ENCODE data around the gene CHMP4B.
A peak's percentile ranks its signal among the peaks of the same experiment; 100 is the strongest.

Gene CHMP4B

DNA sequence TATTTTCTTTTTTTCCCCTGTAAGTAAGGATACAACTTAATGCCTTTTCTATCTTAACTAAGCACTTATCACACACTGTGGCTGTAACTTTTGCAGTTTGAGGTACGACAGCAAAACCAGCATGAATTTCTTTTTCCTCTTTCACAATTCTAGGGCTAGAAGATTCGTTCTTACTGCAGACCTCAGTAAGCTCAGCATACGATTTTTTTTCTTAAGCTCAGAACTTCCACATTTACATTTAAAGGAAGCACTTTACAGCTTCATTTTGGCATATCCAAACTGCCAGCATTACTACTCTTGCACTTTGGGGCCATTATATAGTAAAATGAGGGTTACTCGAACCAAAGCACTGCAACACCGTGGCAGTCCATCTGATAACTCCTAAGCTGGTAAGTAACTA lies 889 bp upstream of the CHMP4B start:
- H3K36me3 ChIP-seq (replicated peaks): no peaks in the 10 kb centered on the region
- no peak overlapping the region for H3K4me3 ChIP-seq (ENCODE audit: low read depth, low read length)
- in situ Hi-C loops (cut with HindIII; ENCODE audit: low pct_ligation_motif_present, low sequenced_read_pairs): no loop called here
- TF ChIP-seq, protein P1, sequence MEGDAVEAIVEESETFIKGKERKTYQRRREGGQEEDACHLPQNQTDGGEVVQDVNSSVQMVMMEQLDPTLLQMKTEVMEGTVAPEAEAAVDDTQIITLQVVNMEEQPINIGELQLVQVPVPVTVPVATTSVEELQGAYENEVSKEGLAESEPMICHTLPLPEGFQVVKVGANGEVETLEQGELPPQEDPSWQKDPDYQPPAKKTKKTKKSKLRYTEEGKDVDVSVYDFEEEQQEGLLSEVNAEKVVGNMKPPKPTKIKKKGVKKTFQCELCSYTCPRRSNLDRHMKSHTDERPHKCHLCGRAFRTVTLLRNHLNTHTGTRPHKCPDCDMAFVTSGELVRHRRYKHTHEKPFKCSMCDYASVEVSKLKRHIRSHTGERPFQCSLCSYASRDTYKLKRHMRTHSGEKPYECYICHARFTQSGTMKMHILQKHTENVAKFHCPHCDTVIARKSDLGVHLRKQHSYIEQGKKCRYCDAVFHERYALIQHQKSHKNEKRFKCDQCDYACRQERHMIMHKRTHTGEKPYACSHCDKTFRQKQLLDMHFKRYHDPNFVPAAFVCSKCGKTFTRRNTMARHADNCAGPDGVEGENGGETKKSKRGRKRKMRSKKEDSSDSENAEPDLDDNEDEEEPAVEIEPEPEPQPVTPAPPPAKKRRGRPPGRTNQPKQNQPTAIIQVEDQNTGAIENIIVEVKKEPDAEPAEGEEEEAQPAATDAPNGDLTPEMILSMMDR (IDR thresholded peaks at IDR 0.05; ENCODE audit: low read depth, low read length, missing control alignments): no peak
- no peak for DNase-seq
- H3K27me3 ChIP-seq (replicated peaks): no peaks in the 10 kb centered on the region
- H3K27ac ChIP-seq: no peak overlapping the region

DNA sequence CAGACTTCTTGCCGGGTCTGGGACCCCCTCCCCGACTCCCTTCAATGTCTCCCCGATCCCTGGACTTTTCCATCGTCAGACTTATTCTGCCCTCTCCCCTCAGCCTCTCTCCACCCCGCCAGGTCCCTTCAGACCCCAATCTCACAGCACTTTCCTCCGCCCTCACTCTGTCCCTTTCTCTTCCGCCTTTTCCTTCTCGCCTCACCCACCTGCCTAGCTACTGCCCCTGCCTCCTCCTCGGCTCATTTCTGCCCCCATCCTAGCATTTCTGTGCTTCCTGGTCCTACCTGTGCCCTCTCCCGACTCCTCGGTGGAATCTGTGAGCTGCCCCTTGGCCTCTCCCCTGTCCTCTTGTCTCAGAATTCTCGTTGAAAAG lies 616 bp downstream of the CHMP4B start:
- Histone ChIP-seq H3K27ac (peak overlapping the region; percentile 92), H3K27me3 (replicated peaks) (no peaks in the 10 kb centered on the region), H3K36me3 (replicated peaks) (no peaks in the 10 kb centered on the region), H3K4me3 (ENCODE audit: low read depth, low read length) (peak overlapping the region; percentile 94)
- in situ Hi-C loops (cut with HindIII; ENCODE audit: low pct_ligation_motif_present, low sequenced_read_pairs): no loop called here
- TF ChIP-seq, protein P1 (IDR thresholded peaks at IDR 0.05; ENCODE audit: low read depth, low read length, missing control alignments): no peak
- DNase-seq: no peak

DNA sequence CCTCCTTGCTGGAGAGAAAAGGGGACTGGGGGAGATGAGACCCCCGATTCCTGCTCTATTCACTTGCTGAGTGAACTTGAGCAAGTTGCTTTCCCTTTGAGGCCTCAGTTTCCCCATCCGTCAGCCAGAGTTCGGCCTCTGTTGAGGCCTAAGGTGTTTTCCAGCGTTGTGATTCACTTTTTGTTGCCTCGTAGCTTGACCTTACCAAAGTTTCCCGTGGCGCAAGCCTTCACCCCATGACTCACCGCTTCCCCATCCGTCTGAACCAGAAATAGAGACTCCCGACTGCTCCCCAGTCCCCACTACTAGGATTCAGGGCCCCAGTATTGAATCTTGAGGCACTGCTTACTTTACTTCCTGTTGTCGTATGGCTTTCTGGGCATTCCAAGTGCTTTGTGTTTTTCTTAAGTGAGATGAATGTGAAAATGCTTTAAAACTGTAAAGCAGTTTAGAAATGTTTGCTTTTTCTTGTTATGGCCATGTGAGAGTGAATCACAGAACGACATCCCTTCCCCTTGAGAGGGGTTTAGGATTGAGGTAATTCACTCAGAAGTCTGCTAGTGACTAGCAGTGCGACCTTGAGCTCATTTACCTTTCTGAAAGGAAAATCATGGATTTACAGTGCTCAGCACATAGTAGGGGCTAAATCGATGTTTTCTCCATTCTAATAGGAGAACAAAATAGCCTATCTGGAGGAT lies 1.2 kb downstream of the CHMP4B start:
- in situ Hi-C loops (cut with HindIII; ENCODE audit: low pct_ligation_motif_present, low sequenced_read_pairs): no loop called here
- peak overlapping the region; percentile 94 for H3K4me3 ChIP-seq (ENCODE audit: low read depth, low read length)
- TF ChIP-seq, protein P1 (IDR thresholded peaks at IDR 0.05; ENCODE audit: low read depth, low read length, missing control alignments): no peak

DNA sequence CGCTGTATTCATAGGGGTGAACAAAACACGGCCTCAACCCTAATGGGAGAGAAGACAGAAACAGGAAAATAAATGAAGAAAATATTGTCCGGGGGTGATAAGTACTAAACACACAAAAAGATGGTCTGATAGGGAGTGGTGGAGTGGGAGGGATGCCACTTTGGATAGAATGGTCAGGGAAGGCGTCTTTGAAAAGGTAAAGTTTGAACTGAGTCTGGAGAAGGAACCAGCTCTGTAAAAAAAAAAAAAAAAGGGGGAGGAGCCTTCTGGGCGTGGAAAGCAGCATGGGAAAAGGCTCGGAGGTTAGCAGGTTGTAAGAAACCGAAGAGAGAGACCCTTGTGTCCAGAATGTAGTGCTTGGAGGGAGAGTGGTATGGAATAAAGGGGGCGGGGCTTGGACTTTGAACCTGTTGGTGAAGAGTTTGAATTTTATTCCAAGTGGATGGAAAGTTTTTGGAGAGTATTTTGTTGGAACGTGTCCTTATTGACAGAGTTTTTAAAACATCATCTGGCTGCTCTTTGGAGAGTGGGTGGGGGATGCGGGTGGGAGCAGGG lies 1.8 kb downstream of the CHMP4B start:
- in situ Hi-C loops (cut with HindIII; ENCODE audit: low pct_ligation_motif_present, low sequenced_read_pairs): no loop called here
- DNase-seq: no peak
- peak overlapping the region; percentile 92 for H3K27ac ChIP-seq
- no peaks in the 10 kb centered on the region for H3K36me3 ChIP-seq (replicated peaks)
- TF ChIP-seq, protein P1 (IDR thresholded peaks at IDR 0.05; ENCODE audit: low read depth, low read length, missing control alignments): no peak
- H3K4me3 ChIP-seq (ENCODE audit: low read depth, low read length): peak overlapping the region; percentile 94
- no peaks in the 10 kb centered on the region for H3K27me3 ChIP-seq (replicated peaks)

More for the DNA sequence above, 1.2 kb downstream of the CHMP4B start:
- Histone ChIP-seq H3K27ac (peak overlapping the region; percentile 92), H3K36me3 (replicated peaks) (no peaks in the 10 kb centered on the region), H3K27me3 (replicated peaks) (no peaks in the 10 kb centered on the region)
- peak; percentile 82 for DNase-seq

DNA sequence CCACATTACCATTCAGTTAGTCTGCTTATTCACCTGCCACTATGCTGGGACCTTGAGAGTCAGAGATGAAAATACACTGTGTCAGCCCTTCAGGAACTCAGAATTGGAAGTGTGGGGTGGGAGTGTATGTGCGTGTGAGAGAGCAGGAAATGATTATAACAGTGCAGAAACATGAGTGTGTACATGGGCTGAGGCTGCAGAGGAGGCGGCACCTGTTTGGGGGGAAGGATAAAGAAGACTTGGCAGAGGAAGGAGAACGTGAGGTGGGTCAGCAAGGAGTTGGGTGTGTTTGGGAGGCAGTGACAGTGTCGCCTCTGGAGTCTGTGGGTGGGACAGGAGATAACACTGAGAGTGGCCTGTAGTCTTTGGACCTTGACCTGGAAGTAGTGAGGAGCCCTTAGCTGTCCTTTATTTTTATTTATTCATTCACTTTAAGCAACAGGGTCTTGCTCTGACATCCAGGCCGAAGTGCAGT lies 3.1 kb downstream of the CHMP4B start:
- H3K27me3 ChIP-seq (replicated peaks): no peaks in the 10 kb centered on the region
- no peaks in the 10 kb centered on the region for H3K36me3 ChIP-seq (replicated peaks)
- in situ Hi-C loops (cut with HindIII; ENCODE audit: low pct_ligation_motif_present, low sequenced_read_pairs): no loop called here
- H3K4me3 ChIP-seq (ENCODE audit: low read depth, low read length): no peak overlapping the region
- TF ChIP-seq, protein P1 (IDR thresholded peaks at IDR 0.05; ENCODE audit: low read depth, low read length, missing control alignments): no peak
- no peak overlapping the region for H3K27ac ChIP-seq
- no peak for DNase-seq
